IMR-90 (cell line): ENCODE results near the gene HERC3. TPM values are rescaled to one million over a fixed set of nuclear protein-coding genes. Genes with fewer than 3 reads are reported as not detected.

Experiments
- ATAC-seq: fragments of 200-7000 bp; cut with Tn5 transposase; 2 replicates; pipeline ENCODE4 v1.9.1; 2020; ENCODE audit warnings: low read depth, mild to moderate bottlenecking, moderate library complexity
- BruUV-seq: library from RNA; stranded (reverse); fragments of 400-500 nt; replicated peaks from 2 replicates; lab custom pipeline; 2021; lab: Mats Ljungman, UMichigan
- CTCF ChIA-PET: fragments of 300-600 bp; formaldehyde crosslinking; extraction: SDS; loops from one replicate; lab custom pipeline; 2021; ENCODE audit warnings: antibody characterized with exemption; lab: Yijun Ruan, JAX
- POLR2A ChIA-PET: fragments of 300-600 bp; sonication (Branson Sonifier 250); formaldehyde crosslinking; loops from one replicate; lab custom pipeline; 2022; ENCODE audit warnings: antibody characterized with exemption; ENCODE audit not compliant: unreplicated experiment; lab: Charles Lee
- DNase-seq: peaks from one replicate; pipeline ENCODE4 v3.0.0; 2013
- H2AFZ ChIP-seq: replicated peaks from 2 replicates; pipeline ENCODE3; 2013; ENCODE audit warnings: low read length, mild to moderate bottlenecking; ENCODE audit not compliant: poor library complexity
- H2AK5ac ChIP-seq: 2 replicates; pipeline ENCODE4 v1.6.1; 2013; ENCODE audit warnings: low read depth, low read length, inconsistent platforms
- H2AK9ac ChIP-seq: replicated peaks from 2 replicates; pipeline ENCODE3; 2013; ENCODE audit warnings: mild to moderate bottlenecking, low read depth, low read length, moderate library complexity; ENCODE audit not compliant: poor library complexity
- H2BK120ac ChIP-seq: 2 replicates; pipeline ENCODE4 v1.6.1; 2013; ENCODE audit warnings: low read depth, low read length, inconsistent platforms
- H2BK15ac ChIP-seq: 3 replicates; pipeline ENCODE4 v1.6.1; 2013; ENCODE audit warnings: low read depth, low read length, inconsistent platforms
- H2BK20ac ChIP-seq: 2 replicates; pipeline ENCODE4 v1.6.1; 2013; ENCODE audit warnings: low read depth, mild to moderate bottlenecking, inconsistent platforms, low read length, moderate library complexity
- H2BK5ac ChIP-seq: 2 replicates; pipeline ENCODE4 v1.6.1; 2013; ENCODE audit warnings: mild to moderate bottlenecking, low read depth, low read length, inconsistent platforms; ENCODE audit not compliant: poor library complexity, severe bottlenecking
- H3K14ac ChIP-seq: replicated peaks from 2 replicates; pipeline ENCODE4 v1.6.1; 2013; ENCODE audit warnings: low read depth, low read length, inconsistent platforms
- H3K18ac ChIP-seq: 2 replicates; pipeline ENCODE4 v1.6.1; 2013; ENCODE audit warnings: low read depth, low read length, control low read depth
- H3K23ac ChIP-seq: 2 replicates; pipeline ENCODE4 v1.6.1; 2013; ENCODE audit warnings: low read depth, low read length, inconsistent platforms
- H3K27ac ChIP-seq: 2 replicates; pipeline ENCODE4 v1.5.1; 2013; ENCODE audit warnings: mild to moderate bottlenecking, control low read depth, low read length; ENCODE audit not compliant: insufficient read depth
- H3K27me3 ChIP-seq: 2 replicates; pipeline ENCODE4 v1.6.1; 2013; ENCODE audit warnings: low read length; ENCODE audit not compliant: control insufficient read depth, insufficient read depth
- H3K36me3 ChIP-seq: 2 replicates; pipeline ENCODE4 v1.6.1; 2013; ENCODE audit warnings: low read length, mixed read lengths; ENCODE audit not compliant: control insufficient read depth, insufficient read depth
- H3K4ac ChIP-seq: 2 replicates; pipeline ENCODE4 v1.6.1; 2013; ENCODE audit warnings: low read depth, low read length, inconsistent platforms
- H3K4me1 ChIP-seq: 2 replicates; pipeline ENCODE4 v1.6.1; 2013; ENCODE audit warnings: low read length, mixed read lengths; ENCODE audit not compliant: control insufficient read depth, insufficient read depth
- H3K4me2 ChIP-seq: 2 replicates; pipeline ENCODE4 v1.6.1; 2013; ENCODE audit warnings: low read depth, mild to moderate bottlenecking, control low read depth, low read length, moderate library complexity
- H3K4me3 ChIP-seq: 2 replicates; pipeline ENCODE4 v1.5.1; 2013; ENCODE audit warnings: low read depth, mild to moderate bottlenecking, control low read depth, low read length, moderate library complexity; ENCODE audit not compliant: insufficient read depth
- H3K56ac ChIP-seq: 2 replicates; pipeline ENCODE4 v1.6.1; 2013; ENCODE audit warnings: low read length, inconsistent platforms; ENCODE audit not compliant: insufficient read depth; ENCODE audit errors: extremely low read depth
- H3K79me1 ChIP-seq, 2 experiments: 2 replicates each; pipeline ENCODE4 v1.6.1; 2013; ENCODE audit warnings: low read length in 2 of 2, inconsistent platforms in 1 of 2, low read depth in 1 of 2
- H3K9ac ChIP-seq: 2 replicates; pipeline ENCODE4 v1.6.1; 2013; ENCODE audit warnings: low read depth, low read length, control low read depth
- H3K9me1 ChIP-seq: 2 replicates; pipeline ENCODE4 v1.6.1; 2013; ENCODE audit warnings: low read length, inconsistent platforms; ENCODE audit not compliant: insufficient read depth
- H3K9me3 ChIP-seq: 2 replicates; pipeline ENCODE4 v1.6.1; 2013; ENCODE audit warnings: low read length; ENCODE audit not compliant: control insufficient read depth, insufficient read depth
- H4K20me1 ChIP-seq: 2 replicates; pipeline ENCODE4 v1.6.1; 2013; ENCODE audit warnings: low read length, inconsistent platforms; ENCODE audit not compliant: insufficient read depth
- H4K5ac ChIP-seq: 2 replicates; pipeline ENCODE4 v1.6.1; 2013; ENCODE audit warnings: mild to moderate bottlenecking, low read depth, low read length, control low read depth
- H4K8ac ChIP-seq, 2 experiments: 2 replicates each; pipeline ENCODE4 v1.6.1; 2013; ENCODE audit warnings: low read depth in 2 of 2, low read length in 2 of 2, control low read depth in 1 of 2, inconsistent platforms in 1 of 2
- H4K91ac ChIP-seq: 2 replicates; pipeline ENCODE4 v1.6.1; 2013; ENCODE audit warnings: low read depth, low read length, inconsistent platforms; ENCODE audit not compliant: insufficient read depth
- BHLHE40 ChIP-seq: fragments of 150-350 bp; IDR thresholded peaks from 2 replicates; pipeline ENCODE4 v1.6.1; 2016; ENCODE audit warnings: mild to moderate bottlenecking, low read depth, low read length
- CEBPB ChIP-seq: IDR thresholded peaks from 2 replicates; pipeline ENCODE4 v1.6.1; 2012; ENCODE audit warnings: low read depth, low read length, improper control_type of control experiment
- CHD1 ChIP-seq: IDR thresholded peaks from 2 replicates; pipeline ENCODE4 v1.6.1; 2012; ENCODE audit warnings: low read depth, low read length, improper control_type of control experiment
- CTCF ChIP-seq: conservative IDR thresholded peaks from 2 replicates; pipeline ENCODE4 v1.5.1; 2012; ENCODE audit warnings: mild to moderate bottlenecking, low read depth, low read length, improper control_type of control experiment
- ELK1 ChIP-seq: fragments of 150-350 bp; IDR thresholded peaks from 2 replicates; pipeline ENCODE4 v1.6.1; 2016; ENCODE audit warnings: low read depth, mild to moderate bottlenecking, low read length, moderate library complexity, borderline replicate concordance
- FOS ChIP-seq: fragments of 150-350 bp; IDR thresholded peaks from 2 replicates; pipeline ENCODE4 v1.6.1; 2016; ENCODE audit warnings: low read depth, low read length
- MAFK ChIP-seq: IDR thresholded peaks from 2 replicates; pipeline ENCODE4 v1.6.1; 2012; ENCODE audit warnings: low read depth, low read length, improper control_type of control experiment
- MAZ ChIP-seq: IDR thresholded peaks from 2 replicates; pipeline ENCODE4 v1.6.1; 2012; ENCODE audit warnings: low read depth, mild to moderate bottlenecking, low read length, improper control_type of control experiment, moderate library complexity, borderline replicate concordance
- MXI1 ChIP-seq: IDR thresholded peaks from 2 replicates; pipeline ENCODE4 v1.6.1; 2012; ENCODE audit warnings: low read depth, mild to moderate bottlenecking, low read length, moderate library complexity, borderline replicate concordance
- POLR2A ChIP-seq: IDR thresholded peaks from 2 replicates; pipeline ENCODE4 v1.6.1; 2012; ENCODE audit warnings: mild to moderate bottlenecking, low read depth, low read length
- RAD21 ChIP-seq: IDR thresholded peaks from 2 replicates; pipeline ENCODE4 v1.6.1; 2012; ENCODE audit warnings: low read length, improper control_type of control experiment
- RFX5 ChIP-seq: IDR thresholded peaks from 2 replicates; pipeline ENCODE4 v1.8.0; 2012; ENCODE audit warnings: low read depth, mild to moderate bottlenecking, low read length, moderate library complexity
- SMC3 ChIP-seq: fragments of 150-350 bp; IDR thresholded peaks from 2 replicates; pipeline ENCODE4 v1.6.1; 2016; ENCODE audit warnings: low read depth, mild to moderate bottlenecking, antibody characterized with exemption, low read length, moderate library complexity
- USF2 ChIP-seq: fragments of 150-350 bp; IDR thresholded peaks from 2 replicates; pipeline ENCODE4 v1.6.1; 2017; ENCODE audit warnings: mild to moderate bottlenecking, antibody characterized with exemption, low read length, low read depth
- WGBS, 2 experiments: methylation state at CpG; one replicate each; pipeline versions ENCODE4 v1.1.5 to v1.1.7; 2013; ENCODE audit warnings: missing lambda C conversion rate in 2 of 2; ENCODE audit not compliant: insufficient read length in 1 of 2; ENCODE audit errors: extremely low coverage in 2 of 2; 5-methylcytosine and 5-hydroxymethylcytosine counted together
- dilution Hi-C: fragments of 300-500 bp; cut with HindIII; formaldehyde crosslinking; loops from one replicate; pipeline ENCODE4 v1.14.3; 2018; ENCODE audit warnings: low sequenced_read_pairs; ENCODE audit not compliant: unreplicated experiment
- in situ Hi-C: fragments of 300-500 bp; cut with MboI; formaldehyde crosslinking; loops from 3 replicates; pipeline ENCODE4 v1.14.3; 2019; ENCODE audit warnings: low sequenced_read_pairs, inconsistent platforms, mixed read lengths
- intact Hi-C: fragments of 100-400 bp; cut with micrococcal nuclease; formaldehyde crosslinking; loops from 2 replicates; pipeline ENCODE4 v1.10.0; 2022
- polyA plus RNA-seq, 3 experiments: library from polyadenylated mRNA; depleted of rRNA; stranded (reverse); fragments of >200 nt; gene quantifications; 2 replicates each; pipeline ENCODE4 v1.2.3, GENCODE V29; 2012; ENCODE audit warnings: low replicate concordance in 1 of 3
- total RNA-seq: library from RNA; depleted of rRNA; stranded (reverse); fragments of >200 nt; gene quantifications from 2 replicates; pipeline ENCODE4 v1.2.3, GENCODE V29; 2012

The HERC3 gene
- total and polyA plus RNA-seq, 2 of the 4 experiments (the other 2 are of a cell fraction): 8.9 to 9.5 TPM

- in situ Hi-C loops: no loop called here
- no peak overlapping the region for H3K56ac ChIP-seq
- no TSS peak for BruUV-seq
- no peaks in the 10 kb centered on the region for H4K20me1 ChIP-seq
- H3K27me3 ChIP-seq: no peaks in the 10 kb centered on the region
- H3K4me2 ChIP-seq: no peak overlapping the region
- WGBS, 2 experiments: 79% methylated on average over 3 of the region's 10 CpGs; no CpG with 5 or more reads in 1 of the 2 experiments
- H2BK15ac ChIP-seq: no peak overlapping the region
- CTCF ChIA-PET: no interaction called here
- H3K4me1 ChIP-seq: no peaks in the 10 kb centered on the region
- no peak overlapping the region for H3K9ac ChIP-seq
- no peak overlapping the region for H4K91ac ChIP-seq
- intact Hi-C loops: no loop called here
- ATAC-seq: no peak
- no peak overlapping the region for H2AFZ ChIP-seq
- no peak overlapping the region for H2BK120ac ChIP-seq
- H2BK5ac ChIP-seq: no peak overlapping the region
- no peak overlapping the region for H2BK20ac ChIP-seq
- dilution Hi-C loops: no loop called here
- DNase-seq: no peak
- no peaks in the 10 kb centered on the region for H3K79me1 ChIP-seq
- H3K27ac ChIP-seq: no peak overlapping the region
- no peak overlapping the region for H3K4me3 ChIP-seq
- H4K5ac ChIP-seq: no peak overlapping the region
- no peak overlapping the region for H3K18ac ChIP-seq
- peaks cover 22% of the 10 kb centered on the region for H3K36me3 ChIP-seq
- H3K4ac ChIP-seq: no peak overlapping the region
- POLR2A ChIA-PET: no interaction called here
- H3K23ac ChIP-seq: no peak overlapping the region; the same call in 1 of the 2 replicates
- H3K9me1 ChIP-seq: peaks cover 5% of the 10 kb centered on the region; the same call in 1 of the 2 replicates
- H3K9me3 ChIP-seq: peaks cover 10% of the 10 kb centered on the region
- no peak overlapping the region for H3K14ac ChIP-seq
- H2AK9ac ChIP-seq: no peak overlapping the region
- H2AK5ac ChIP-seq: no peak overlapping the region
- H4K8ac ChIP-seq: no peak overlapping the region
- TF ChIP-seq CTCF (no peak), SMC3 (no peak), CEBPB (no peak), MAZ (no peak), POLR2A (no peak), RFX5 (no peak), USF2 (no peak), MAFK (no peak), BHLHE40 (no peak), RAD21 (no peak), MXI1 (no peak), CHD1 (no peak), ELK1 (no peak), FOS (no peak)
These were observed 128.5 kb downstream of the HERC3 start for GRCh38 chr4:88720451-88721428.
